ENCODE measurements around the gene REEP5. TPM values are rescaled to one million over a fixed set of nuclear protein-coding genes. Genes with fewer than 3 reads are reported as not detected.

REEP5 gene
- total RNA-seq, 1 experiment from 2014 or later = 85.2 TPM

DNA sequence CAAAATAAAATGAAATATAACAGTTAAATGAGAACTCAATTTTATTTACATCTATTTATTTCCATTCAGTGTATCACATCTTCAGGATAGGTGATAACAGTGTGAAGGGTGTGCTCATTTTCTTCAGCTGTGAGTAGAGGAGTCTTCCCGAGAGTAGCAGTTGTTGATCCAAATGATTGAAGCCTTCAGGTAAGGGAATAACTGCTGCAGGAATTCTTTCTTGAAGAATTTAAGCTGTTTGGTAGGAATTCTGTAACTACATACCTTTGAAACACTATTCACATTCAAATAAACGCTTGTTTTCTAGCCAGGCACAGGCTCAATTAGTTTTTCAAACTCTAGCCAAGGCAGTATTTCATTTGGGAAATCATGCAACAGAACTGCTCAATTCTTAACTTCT is 45.7 kb downstream of the REEP5 start:
- no peak overlapping the region for H3K4me3 ChIP-seq (ENCODE audit: low read length)
- POLR2A ChIA-PET (ENCODE audit: unreplicated experiment) = no interaction called here
- TF ChIP-seq, protein P1, sequence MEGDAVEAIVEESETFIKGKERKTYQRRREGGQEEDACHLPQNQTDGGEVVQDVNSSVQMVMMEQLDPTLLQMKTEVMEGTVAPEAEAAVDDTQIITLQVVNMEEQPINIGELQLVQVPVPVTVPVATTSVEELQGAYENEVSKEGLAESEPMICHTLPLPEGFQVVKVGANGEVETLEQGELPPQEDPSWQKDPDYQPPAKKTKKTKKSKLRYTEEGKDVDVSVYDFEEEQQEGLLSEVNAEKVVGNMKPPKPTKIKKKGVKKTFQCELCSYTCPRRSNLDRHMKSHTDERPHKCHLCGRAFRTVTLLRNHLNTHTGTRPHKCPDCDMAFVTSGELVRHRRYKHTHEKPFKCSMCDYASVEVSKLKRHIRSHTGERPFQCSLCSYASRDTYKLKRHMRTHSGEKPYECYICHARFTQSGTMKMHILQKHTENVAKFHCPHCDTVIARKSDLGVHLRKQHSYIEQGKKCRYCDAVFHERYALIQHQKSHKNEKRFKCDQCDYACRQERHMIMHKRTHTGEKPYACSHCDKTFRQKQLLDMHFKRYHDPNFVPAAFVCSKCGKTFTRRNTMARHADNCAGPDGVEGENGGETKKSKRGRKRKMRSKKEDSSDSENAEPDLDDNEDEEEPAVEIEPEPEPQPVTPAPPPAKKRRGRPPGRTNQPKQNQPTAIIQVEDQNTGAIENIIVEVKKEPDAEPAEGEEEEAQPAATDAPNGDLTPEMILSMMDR (conservative IDR thresholded peaks at IDR 0.05; ENCODE audit: low read depth, low read length) = no peak
- TF ChIP-seq EZH2 (IDR thresholded peaks at IDR 0.05; ENCODE audit: low read length, unreplicated experiment) (no peak), EZH2phosphoT487 (IDR thresholded peaks at IDR 0.05; ENCODE audit: borderline replicate concordance, low read length) (no peak)
- no peak for ATAC-seq
- no peaks in the 10 kb centered on the region for H3K79me2 ChIP-seq (ENCODE audit: low read length)
- intact Hi-C loops (cut with micrococcal nuclease) = no loop called here
- no peak for DNase-seq
- no peaks in the 10 kb centered on the region for H3F3A ChIP-seq (ENCODE audit: low read length, unreplicated experiment)
- H2AFZ ChIP-seq (ENCODE audit: low read length) = no peak overlapping the region
- no peak overlapping the region for H3K9ac ChIP-seq (ENCODE audit: low read length)
- H3K27ac ChIP-seq (ENCODE audit: low read length) = no peak overlapping the region
- no TSS peak for BruUV-seq (replicated peaks)
- no peaks in the 10 kb centered on the region for H3K27me3 ChIP-seq (ENCODE audit: low read length)
- no peaks in the 10 kb centered on the region for H3K9me3 ChIP-seq (ENCODE audit: low read length)
- H3K9me2 ChIP-seq (replicated peaks; ENCODE audit: low read length) = no peaks in the 10 kb centered on the region
- peaks cover 23% of the 10 kb centered on the region; the same call in 1 of the 2 replicates for H3K36me3 ChIP-seq (ENCODE audit: low read depth, low read length)
- no peak overlapping the region for H3K4me2 ChIP-seq (ENCODE audit: low read length)
- peaks cover 11% of the 10 kb centered on the region for H3K4me1 ChIP-seq (ENCODE audit: insufficient read depth, low read length)
- CTCF ChIA-PET = no interaction called here
- H4K20me1 ChIP-seq (ENCODE audit: low read length) = 0 out of 2 replicates have a peak, but pooled peaks cover 3% of the 10 kb centered on the region

DNA sequence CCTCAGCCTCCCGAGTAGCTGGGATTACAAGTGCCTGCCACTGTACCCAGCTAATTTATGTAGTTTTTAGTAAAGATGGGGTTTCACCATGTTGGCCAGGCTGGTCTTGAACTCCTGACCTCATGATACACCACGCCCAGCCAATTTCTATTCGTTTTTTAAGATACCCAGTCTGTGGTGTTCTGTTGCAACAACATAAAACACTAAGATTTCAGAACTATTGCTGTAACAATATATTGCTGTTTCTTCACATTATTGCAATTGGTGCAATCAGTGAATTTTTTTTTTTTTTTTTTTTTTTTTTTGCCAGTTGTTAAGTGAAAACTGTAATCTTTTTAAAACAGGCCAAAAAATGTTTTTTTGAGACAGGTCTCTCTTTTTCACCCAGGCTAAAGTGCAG is 51.1 kb downstream of the REEP5 start:
- Histone ChIP-seq H3K4me1 (ENCODE audit: insufficient read depth, low read length) (no peaks in the 10 kb centered on the region), H2AFZ (ENCODE audit: low read length) (no peak overlapping the region), H3K9me3 (ENCODE audit: low read length) (no peaks in the 10 kb centered on the region), H3K79me2 (ENCODE audit: low read length) (no peaks in the 10 kb centered on the region), H3K27me3 (ENCODE audit: low read length) (no peaks in the 10 kb centered on the region), H3K27ac (ENCODE audit: low read length) (no peak overlapping the region), H3K4me2 (ENCODE audit: low read length) (no peak overlapping the region), H3K36me3 (ENCODE audit: low read depth, low read length) (peaks cover 28% of the 10 kb centered on the region), H3K9ac (ENCODE audit: low read length) (no peak overlapping the region), H3F3A (ENCODE audit: low read length, unreplicated experiment) (no peaks in the 10 kb centered on the region), H3K9me2 (replicated peaks; ENCODE audit: low read length) (no peaks in the 10 kb centered on the region), H4K20me1 (ENCODE audit: low read length) (no peaks in the 10 kb centered on the region), H3K4me3 (ENCODE audit: low read length) (no peak overlapping the region)
- intact Hi-C loops (cut with micrococcal nuclease) = no loop called here
- CTCF ChIA-PET = no interaction called here
- TF ChIP-seq, protein P1 (conservative IDR thresholded peaks at IDR 0.05; ENCODE audit: low read depth, low read length) = no peak
- TF ChIP-seq EZH2phosphoT487 (IDR thresholded peaks at IDR 0.05; ENCODE audit: borderline replicate concordance, low read length) = no peak
- no peak for TF ChIP-seq EZH2 (IDR thresholded peaks at IDR 0.05; ENCODE audit: low read length, unreplicated experiment)
- ATAC-seq (no peak), DNase-seq (no peak)
- POLR2A ChIA-PET (ENCODE audit: unreplicated experiment) = no interaction called here
- BruUV-seq (replicated peaks) = no TSS peak

DNA sequence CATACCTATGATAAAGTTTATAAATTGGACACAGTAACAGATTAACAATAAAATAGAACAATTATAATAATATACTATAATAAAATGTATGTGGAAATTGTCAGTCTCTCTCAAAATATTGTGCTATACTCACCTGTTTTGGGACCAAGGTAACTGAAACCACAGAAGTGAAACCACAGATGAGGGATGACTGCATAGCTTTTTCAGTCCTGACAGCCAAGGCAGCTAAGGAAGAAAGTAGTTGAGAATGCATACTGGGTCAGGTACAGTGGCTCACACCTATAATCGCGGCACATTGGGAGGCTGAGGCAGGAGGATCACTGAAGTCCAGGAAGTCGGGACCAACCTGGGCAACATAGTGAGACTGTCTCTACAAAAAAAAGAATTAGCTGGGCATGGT is 52.1 kb downstream of the REEP5 start:
- Histone ChIP-seq H3K9me3 (ENCODE audit: low read length) (no peaks in the 10 kb centered on the region), H3K9me2 (replicated peaks; ENCODE audit: low read length) (no peaks in the 10 kb centered on the region), H3K4me2 (ENCODE audit: low read length) (no peak overlapping the region), H3K4me1 (ENCODE audit: insufficient read depth, low read length) (no peaks in the 10 kb centered on the region), H3K9ac (ENCODE audit: low read length) (no peak overlapping the region), H4K20me1 (ENCODE audit: low read length) (no peaks in the 10 kb centered on the region), H3K36me3 (ENCODE audit: low read depth, low read length) (peaks cover 31% of the 10 kb centered on the region), H2AFZ (ENCODE audit: low read length) (no peak overlapping the region), H3K79me2 (ENCODE audit: low read length) (peaks cover 5% of the 10 kb centered on the region), H3K4me3 (ENCODE audit: low read length) (no peak overlapping the region), H3F3A (ENCODE audit: low read length, unreplicated experiment) (no peaks in the 10 kb centered on the region), H3K27ac (ENCODE audit: low read length) (no peak overlapping the region), H3K27me3 (ENCODE audit: low read length) (no peaks in the 10 kb centered on the region)
- ATAC-seq (no peak), DNase-seq (no peak)
- BruUV-seq (replicated peaks) = no TSS peak
- ChIA-PET CTCF (no interaction called here), POLR2A (ENCODE audit: unreplicated experiment) (no interaction called here)
- intact Hi-C loops (cut with micrococcal nuclease) = no loop called here
- TF ChIP-seq, protein P1 (conservative IDR thresholded peaks at IDR 0.05; ENCODE audit: low read depth, low read length) = no peak
- TF ChIP-seq EZH2phosphoT487 (IDR thresholded peaks at IDR 0.05; ENCODE audit: borderline replicate concordance, low read length) = no peak
- no peak for TF ChIP-seq EZH2 (IDR thresholded peaks at IDR 0.05; ENCODE audit: low read length, unreplicated experiment)
